ENCODE measurements around the gene WNK3.

WNK3 gene

DNA sequence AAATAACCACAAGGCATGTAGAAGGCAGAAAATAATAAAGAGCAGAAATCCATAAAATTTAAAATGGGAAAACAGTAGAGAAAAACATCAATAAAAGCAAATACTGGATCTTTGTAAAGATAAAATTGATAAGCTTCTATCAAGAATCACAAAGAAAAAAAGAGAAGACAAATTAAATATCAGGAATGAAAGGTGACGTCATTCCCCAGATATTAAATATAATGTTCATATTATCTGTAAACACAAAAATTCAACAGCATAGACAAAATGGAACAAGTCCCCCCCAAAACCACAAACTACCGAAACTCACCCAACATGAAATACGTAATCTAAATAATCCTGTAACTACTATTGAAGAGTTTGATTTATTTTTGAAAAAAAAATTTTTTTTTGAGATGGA is 144.2 kb downstream of the WNK3 start:
- Histone ChIP-seq H3K27ac (no peak overlapping the region), H3K9ac (ENCODE audit: insufficient read length) (no peak overlapping the region), H3K4me3 (no peak overlapping the region), H3K9me3 (ENCODE audit: low read depth, low read length) (no peaks in the 10 kb centered on the region), H3K36me3 (ENCODE audit: insufficient read depth, low read length) (no peaks in the 10 kb centered on the region)
- no peak for TF ChIP-seq FOXP2 (optimal IDR thresholded peaks at IDR 0.05; ENCODE audit: control extremely low read depth, extremely low read length, insufficient read depth)
- TF ChIP-seq EZH2 (IDR thresholded peaks at IDR 0.05) = no peak
- no peak for TF ChIP-seq POLR2AphosphoS5 (IDR thresholded peaks at IDR 0.05; ENCODE audit: borderline replicate concordance, low read depth, low read length)
- no peak for DNase-seq (ENCODE audit: low read depth, low spot score)

DNA sequence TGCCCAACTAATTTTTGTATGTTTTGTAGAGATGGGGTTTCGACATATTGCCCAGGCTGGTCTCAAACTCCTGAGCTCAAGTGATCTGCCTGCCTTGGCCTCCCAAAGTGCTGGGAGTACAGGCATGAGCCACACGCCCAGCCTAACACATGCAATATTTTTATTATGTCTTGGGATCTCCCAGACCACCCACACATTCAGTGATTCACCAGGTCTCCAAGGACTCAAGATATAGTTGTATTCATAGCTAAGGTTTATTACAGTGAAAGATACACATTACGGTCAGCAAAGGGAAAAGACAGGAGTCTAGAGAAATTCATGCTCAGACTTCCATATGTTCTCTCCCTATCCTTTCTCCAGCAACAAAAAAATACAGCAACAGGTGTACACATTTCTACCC is 149.3 kb downstream of the WNK3 start:
- Histone ChIP-seq H3K4me3 (no peak overlapping the region), H3K9ac (ENCODE audit: insufficient read length) (no peak overlapping the region), H3K27ac (no peak overlapping the region), H3K9me3 (ENCODE audit: low read depth, low read length) (no peaks in the 10 kb centered on the region), H3K36me3 (ENCODE audit: insufficient read depth, low read length) (no peaks in the 10 kb centered on the region)
- no peak for DNase-seq (ENCODE audit: low read depth, low spot score)
- no peak for TF ChIP-seq POLR2AphosphoS5 (IDR thresholded peaks at IDR 0.05; ENCODE audit: borderline replicate concordance, low read depth, low read length)
- TF ChIP-seq FOXP2 (optimal IDR thresholded peaks at IDR 0.05; ENCODE audit: control extremely low read depth, extremely low read length, insufficient read depth) = no peak
- no peak for TF ChIP-seq EZH2 (IDR thresholded peaks at IDR 0.05)

DNA sequence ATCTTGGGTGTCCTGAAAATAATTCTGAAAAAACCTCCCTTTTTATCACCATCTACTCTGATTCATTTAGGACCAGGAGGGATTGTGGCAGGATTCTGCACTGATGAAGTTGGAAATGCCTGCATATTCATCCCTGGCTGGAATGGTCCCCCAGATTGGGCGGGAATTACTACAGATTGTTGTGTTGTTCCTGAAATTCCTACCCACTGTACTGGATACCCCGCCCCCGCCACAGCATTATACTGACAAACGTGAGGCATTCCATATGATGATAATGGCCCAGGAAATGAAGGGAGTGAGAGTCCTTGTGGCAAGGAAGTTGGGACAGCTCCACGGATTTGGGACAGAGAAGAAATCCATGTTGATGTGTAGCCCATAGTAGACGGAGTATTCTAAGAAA is 159.6 kb downstream of the WNK3 start:
- no peak overlapping the region for H3K9ac ChIP-seq (ENCODE audit: insufficient read length)
- H3K4me3 ChIP-seq = no peak overlapping the region
- H3K36me3 ChIP-seq (ENCODE audit: insufficient read depth, low read length) = no peaks in the 10 kb centered on the region
- TF ChIP-seq EZH2 (IDR thresholded peaks at IDR 0.05) = no peak
- no peak for TF ChIP-seq POLR2AphosphoS5 (IDR thresholded peaks at IDR 0.05; ENCODE audit: borderline replicate concordance, low read depth, low read length)
- no peak for TF ChIP-seq FOXP2 (optimal IDR thresholded peaks at IDR 0.05; ENCODE audit: control extremely low read depth, extremely low read length, insufficient read depth)
- H3K27ac ChIP-seq = no peak overlapping the region
- DNase-seq (ENCODE audit: low read depth, low spot score) = no peak
- no peaks in the 10 kb centered on the region for H3K9me3 ChIP-seq (ENCODE audit: low read depth, low read length)

- Histone ChIP-seq H3K27ac (no peak overlapping the region), H3K9me3 (ENCODE audit: low read depth, low read length) (no peaks in the 10 kb centered on the region), H3K36me3 (ENCODE audit: insufficient read depth, low read length) (no peaks in the 10 kb centered on the region), H3K4me3 (no peak overlapping the region), H3K9ac (ENCODE audit: insufficient read length) (no peak overlapping the region)
- no peak for DNase-seq (ENCODE audit: low read depth, low spot score)
- TF ChIP-seq EZH2 (IDR thresholded peaks at IDR 0.05) = no peak
- no peak for TF ChIP-seq POLR2AphosphoS5 (IDR thresholded peaks at IDR 0.05; ENCODE audit: borderline replicate concordance, low read depth, low read length)
- TF ChIP-seq FOXP2 (optimal IDR thresholded peaks at IDR 0.05; ENCODE audit: control extremely low read depth, extremely low read length, insufficient read depth) = no peak
Measured at GRCh38 chrX:54194982-54195588, 162.8 kb downstream of the WNK3 start.

DNA sequence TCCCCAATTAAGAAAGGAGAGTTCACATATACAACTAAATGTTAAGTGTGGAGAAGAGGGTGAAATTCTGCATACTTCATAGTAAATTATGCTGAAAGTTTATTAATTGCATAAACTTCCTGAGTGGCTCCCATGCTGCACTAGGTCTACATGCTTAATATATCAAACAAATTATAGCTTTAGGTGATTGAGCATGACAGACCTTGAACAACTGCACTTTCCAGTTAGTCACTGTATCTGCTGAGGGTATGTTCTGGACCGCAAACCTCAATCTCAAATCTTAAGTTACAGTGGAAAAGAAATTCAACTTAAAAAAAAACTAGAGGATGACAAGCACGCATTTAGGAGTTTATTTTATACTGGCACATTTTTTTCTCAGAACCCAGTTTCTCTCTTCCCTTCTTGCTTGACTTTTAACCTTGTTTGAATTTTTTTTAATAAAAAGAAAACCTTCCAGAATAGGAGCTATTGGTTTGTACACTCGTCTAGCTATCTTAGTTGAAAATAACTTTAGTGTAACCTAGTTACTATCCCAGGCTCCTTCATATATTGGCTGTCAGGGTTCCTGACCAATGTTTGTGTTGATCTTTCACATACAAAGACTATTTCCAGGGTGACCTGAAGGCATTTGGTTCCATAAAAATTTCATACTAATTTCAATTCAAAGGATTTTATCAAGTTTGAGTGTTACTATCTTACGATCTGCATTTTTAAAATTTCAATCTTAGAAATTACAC is 164.6 kb downstream of the WNK3 start:
- Histone ChIP-seq H3K36me3 (ENCODE audit: insufficient read depth, low read length) (no peaks in the 10 kb centered on the region), H3K4me3 (peak overlapping the region; percentile 40; the same call in 1 of the 2 replicates), H3K27ac (peak overlapping the region; percentile 86), H3K9ac (ENCODE audit: insufficient read length) (no peak overlapping the region), H3K9me3 (ENCODE audit: low read depth, low read length) (no peaks in the 10 kb centered on the region)
- peak; percentile 53 for DNase-seq (ENCODE audit: low read depth, low spot score)
- TF ChIP-seq FOXP2 (optimal IDR thresholded peaks at IDR 0.05; ENCODE audit: control extremely low read depth, extremely low read length, insufficient read depth) = no peak
- TF ChIP-seq POLR2AphosphoS5 (IDR thresholded peaks at IDR 0.05; ENCODE audit: borderline replicate concordance, low read depth, low read length) = no peak; the same call in 1 of the 2 replicates
- TF ChIP-seq EZH2 (IDR thresholded peaks at IDR 0.05) = no peak

DNA sequence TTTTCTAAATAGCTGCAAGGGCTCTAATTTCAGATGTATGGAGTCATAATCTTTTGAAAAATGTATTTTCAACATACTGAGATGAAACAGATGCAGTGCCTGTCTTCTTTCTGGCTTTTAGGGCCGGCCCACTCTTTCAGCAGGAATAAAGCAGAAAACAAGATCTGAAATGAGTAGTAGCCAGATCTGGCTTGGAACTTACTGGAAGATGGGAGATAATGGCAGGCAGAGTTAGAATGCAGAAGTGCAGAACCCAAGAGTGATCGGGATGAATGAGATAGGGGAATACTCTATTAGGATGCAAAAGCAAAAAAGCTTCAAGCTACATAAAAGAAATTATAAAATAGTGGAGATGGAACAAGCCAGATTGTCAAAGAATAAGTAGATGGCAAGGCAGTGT is 173.4 kb downstream of the WNK3 start:
- H3K36me3 ChIP-seq (ENCODE audit: insufficient read depth, low read length) = no peaks in the 10 kb centered on the region
- H3K9me3 ChIP-seq (ENCODE audit: low read depth, low read length) = no peaks in the 10 kb centered on the region
- no peak overlapping the region for H3K9ac ChIP-seq (ENCODE audit: insufficient read length)
- no peak for DNase-seq (ENCODE audit: low read depth, low spot score)
- no peak overlapping the region for H3K4me3 ChIP-seq
- H3K27ac ChIP-seq = no peak overlapping the region
- TF ChIP-seq EZH2 (IDR thresholded peaks at IDR 0.05) (no peak), FOXP2 (optimal IDR thresholded peaks at IDR 0.05; ENCODE audit: control extremely low read depth, extremely low read length, insufficient read depth) (no peak), POLR2AphosphoS5 (IDR thresholded peaks at IDR 0.05; ENCODE audit: borderline replicate concordance, low read depth, low read length) (no peak)

DNA sequence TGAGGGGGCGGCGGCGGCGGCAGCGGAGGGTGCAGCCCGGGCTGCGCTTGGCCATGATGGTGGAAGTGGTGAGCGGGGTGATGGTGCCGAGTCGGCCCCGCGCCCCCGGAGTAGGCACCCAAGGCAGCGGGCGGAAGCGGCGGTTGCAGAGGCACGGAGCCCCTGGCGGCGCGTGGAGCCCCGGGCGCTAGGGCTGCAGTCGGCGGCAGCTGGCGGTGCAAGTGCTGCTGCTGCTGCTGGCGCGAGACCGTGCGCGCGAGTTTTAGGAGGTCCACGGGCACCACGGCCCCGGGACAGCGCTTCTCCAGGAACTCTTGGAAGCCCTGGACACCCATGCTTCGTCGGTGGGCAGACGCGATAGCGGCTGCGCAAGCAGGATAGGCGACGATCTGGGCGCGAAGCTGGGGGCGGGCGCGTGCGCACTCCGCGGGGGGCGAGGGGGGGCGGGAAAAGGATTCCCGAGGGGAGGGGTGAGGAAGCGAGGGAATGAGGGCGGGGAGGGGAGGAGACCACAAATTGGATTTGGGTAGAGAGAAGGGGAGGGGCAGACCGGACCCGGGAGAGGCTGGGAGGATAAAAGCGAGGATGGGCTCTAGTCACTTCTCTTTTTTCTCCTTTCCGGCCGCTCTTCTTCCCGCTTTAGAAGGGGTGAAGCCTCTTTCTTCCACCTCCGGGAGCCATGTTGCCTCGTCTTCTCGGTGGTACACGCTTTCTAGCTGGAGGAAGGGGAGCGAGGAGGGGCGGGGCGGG is 174.8 kb downstream of the WNK3 start, which contains the start of gene FAM120C:
FAM120C (minus strand) TSS at position 391 of the 750 bp plus-strand sequence; CDS start at position 335, 56 bp downstream.
- Histone ChIP-seq H3K4me3 (peak within 1 kb of the TSS; percentile 83), H3K36me3 (ENCODE audit: insufficient read depth, low read length) (no peaks in the 10 kb centered on the region), H3K9me3 (ENCODE audit: low read depth, low read length) (no peaks in the 10 kb centered on the region), H3K27ac (peak within 1 kb of the TSS; percentile 94), H3K9ac (ENCODE audit: insufficient read length) (peak within 1 kb of the TSS; percentile 85)
- TF ChIP-seq POLR2AphosphoS5 (IDR thresholded peaks at IDR 0.05; ENCODE audit: borderline replicate concordance, low read depth, low read length) = peak; percentile 61; the same call in 1 of the 2 replicates
- no peak for TF ChIP-seq FOXP2 (optimal IDR thresholded peaks at IDR 0.05; ENCODE audit: control extremely low read depth, extremely low read length, insufficient read depth)
- peak; percentile 48 for DNase-seq (ENCODE audit: low read depth, low spot score)
